PC-3 (cell line): ENCODE results near the gene TEDC1.

ENCODE experiments used
- CTCF ChIP-seq: fragments of 300-600 bp; sonication (generic); conservative IDR thresholded peaks from 2 replicates; pipeline ENCODE4 v1.5.1; 2017; ENCODE audit warnings: antibody characterized with exemption, low read depth, mild to moderate bottlenecking, low read length
- EZH2 ChIP-seq: fragments of 300-600 bp; sonication (generic); IDR thresholded peaks from one replicate; pipeline ENCODE4 v1.6.1; 2017; ENCODE audit warnings: antibody characterized with exemption, mild to moderate bottlenecking, low read length; ENCODE audit not compliant: unreplicated experiment

DNA sequence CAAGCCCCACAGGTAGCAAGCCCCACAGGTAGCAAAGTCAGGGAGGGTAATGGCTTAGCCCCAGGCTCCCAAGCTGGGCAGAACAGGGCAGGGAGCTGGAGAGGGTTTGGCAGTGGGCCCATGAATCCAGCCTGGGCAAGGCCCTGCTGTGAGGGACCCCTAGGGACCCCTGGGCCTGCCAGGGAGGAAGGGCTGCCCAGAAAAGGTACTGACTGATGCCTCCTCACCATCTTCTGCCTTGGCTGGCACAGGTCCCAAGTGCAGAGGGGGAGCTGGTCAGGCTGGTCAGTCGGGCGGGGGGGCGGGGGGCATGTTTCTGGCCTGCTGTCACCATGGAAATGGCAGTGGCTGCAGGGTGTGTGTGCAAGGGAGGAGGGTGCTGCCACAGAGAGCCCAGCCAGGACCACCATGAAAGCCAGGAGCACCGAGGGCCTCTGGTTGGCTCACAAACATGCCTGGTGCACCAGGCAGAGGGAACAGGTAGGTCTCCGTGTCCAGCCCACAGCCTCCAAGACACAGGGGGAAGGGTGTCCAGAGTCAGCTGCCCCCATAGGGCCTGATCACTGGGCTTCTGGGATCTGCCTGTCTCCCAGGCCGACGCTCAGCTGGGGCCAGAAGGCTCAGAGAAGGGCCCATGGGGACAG, 17.9 kb upstream of the TEDC1 start:
- TF ChIP-seq CTCF (no peak), EZH2 (no peak)
